ENCODE results near the gene MRPS5.
A peak's percentile ranks its signal among the peaks of the same experiment; 100 is the strongest.

MRPS5 gene

GRCh38 chr2:95122197-95122551 lies 566 bp upstream of the MRPS5 start:
- H3K4me3 ChIP-seq, result peak overlapping the region; percentile 79 to 88
- no peak for TF ChIP-seq CTCF (IDR thresholded peaks at IDR 0.05)
- H3K4me1 ChIP-seq, result peaks cover 0 to 38% (median 24%) of the 10 kb centered on the region in 4 donors
- no peaks in the 10 kb centered on the region for H3K9me3 ChIP-seq
- intact Hi-C loops (cut with DNase I; ENCODE audit: low total_unique reads), result loop anchor here (5.0 kb wide), 1 partner anchor 35 kb away; the partner anchor contains the start of gene ZNF514
- H3K27me3 ChIP-seq, result no peaks in the 10 kb centered on the region
- peak overlapping the region; percentile 83 to 93 for H3K27ac ChIP-seq
- DNase-seq, result no peak
- no peaks in the 10 kb centered on the region for H3K36me3 ChIP-seq

- no peak for DNase-seq
- Histone ChIP-seq H3K9me3 (no peaks in the 10 kb centered on the region), H3K4me1 (peaks cover 0 to 38% (median 24%) of the 10 kb centered on the region in 4 donors), H3K4me3 (peak overlapping the region; percentile 79 to 88), H3K27ac (peak overlapping the region; percentile 83 to 93), H3K36me3 (peaks cover 0 to 9% (median 0%) of the 10 kb centered on the region in 3 donors), H3K27me3 (no peaks in the 10 kb centered on the region)
- no peak for TF ChIP-seq CTCF (IDR thresholded peaks at IDR 0.05)
- intact Hi-C loops (cut with DNase I; ENCODE audit: low total_unique reads), result loop anchor here (5.0 kb wide), 1 partner anchor 36 kb away; the partner anchor contains the start of gene ZNF514
Measured at GRCh38 chr2:95121093-95121406, 558 bp downstream of the MRPS5 start.

GRCh38 chr2:95115418-95115817 lies 6.2 kb downstream of the MRPS5 start:
- peak; percentile 33 to 57 for TF ChIP-seq CTCF (IDR thresholded peaks at IDR 0.05)
- Histone ChIP-seq H3K36me3 (peaks cover 26 to 55% (median 26%) of the 10 kb centered on the region in 3 donors), H3K27ac (no peak overlapping the region), H3K27me3 (no peaks in the 10 kb centered on the region), H3K4me1 (peaks cover 0 to 24% (median 16%) of the 10 kb centered on the region in 4 donors), H3K9me3 (no peaks in the 10 kb centered on the region), H3K4me3 (no peak overlapping the region)
- peak in 1 of 2 donors; percentile 47 for DNase-seq
- intact Hi-C loops (cut with DNase I; ENCODE audit: low total_unique reads), result no loop called here

GRCh38 chr2:95113464-95113863 lies 8.1 kb downstream of the MRPS5 start:
- intact Hi-C loops (cut with DNase I; ENCODE audit: low total_unique reads), result no loop called here
- Histone ChIP-seq H3K9me3 (no peaks in the 10 kb centered on the region), H3K36me3 (peaks cover 46 to 74% (median 46%) of the 10 kb centered on the region in 3 donors), H3K4me3 (no peak overlapping the region), H3K27me3 (no peaks in the 10 kb centered on the region), H3K4me1 (peaks cover 0 to 7% (median 2%) of the 10 kb centered on the region in 4 donors), H3K27ac (no peak overlapping the region)
- no peak for DNase-seq
- TF ChIP-seq CTCF (IDR thresholded peaks at IDR 0.05), result no peak

- H3K4me1 ChIP-seq, result no peaks in the 10 kb centered on the region
- no peak for DNase-seq
- no peaks in the 10 kb centered on the region for H3K27me3 ChIP-seq
- no peak overlapping the region for H3K4me3 ChIP-seq
- no peaks in the 10 kb centered on the region for H3K9me3 ChIP-seq
- TF ChIP-seq CTCF (IDR thresholded peaks at IDR 0.05), result no peak
- H3K36me3 ChIP-seq, result peaks cover 75 to 96% (median 76%) of the 10 kb centered on the region in 3 donors
- no peak overlapping the region for H3K27ac ChIP-seq
- intact Hi-C loops (cut with DNase I; ENCODE audit: low total_unique reads), result no loop called here
Measured at GRCh38 chr2:95110395-95110794, 11.2 kb downstream of the MRPS5 start.

GRCh38 chr2:95109260-95109659 lies 12.3 kb downstream of the MRPS5 start:
- no peaks in the 10 kb centered on the region for H3K27me3 ChIP-seq
- peaks cover 78 to 98% (median 81%) of the 10 kb centered on the region in 3 donors for H3K36me3 ChIP-seq
- H3K9me3 ChIP-seq, result no peaks in the 10 kb centered on the region
- no peaks in the 10 kb centered on the region for H3K4me1 ChIP-seq
- no peak overlapping the region for H3K4me3 ChIP-seq
- DNase-seq, result no peak
- TF ChIP-seq CTCF (IDR thresholded peaks at IDR 0.05), result no peak
- intact Hi-C loops (cut with DNase I; ENCODE audit: low total_unique reads), result no loop called here
- no peak overlapping the region for H3K27ac ChIP-seq

Data from tibial artery (tissue), 4 donors.